Renal cortical epithelial cell (primary cell): ENCODE results near the gene VSTM4. TPM values are rescaled to one million over a fixed set of nuclear protein-coding genes. Genes with fewer than 3 reads are reported as not detected.
A peak's percentile ranks its signal among the peaks of the same experiment; 100 is the strongest.

Experiments
- DNase-seq: peaks from one replicate; pipeline ENCODE4 v3.0.0-alpha.2; 2011; ENCODE audit warnings: low read depth
- total RNA-seq: library from RNA; depleted of rRNA; stranded (reverse); fragments of >200 nt; gene quantifications from 2 replicates; pipeline ENCODE4 v1.2.3, GENCODE V29; 2014

Gene VSTM4
- total RNA-seq, 1 donor from 2014 or later: 0.35 TPM

- DNase-seq: no peak
Measured at GRCh38 chr10:49141541-49142332, 26.4 kb upstream of the VSTM4 start.

DNA sequence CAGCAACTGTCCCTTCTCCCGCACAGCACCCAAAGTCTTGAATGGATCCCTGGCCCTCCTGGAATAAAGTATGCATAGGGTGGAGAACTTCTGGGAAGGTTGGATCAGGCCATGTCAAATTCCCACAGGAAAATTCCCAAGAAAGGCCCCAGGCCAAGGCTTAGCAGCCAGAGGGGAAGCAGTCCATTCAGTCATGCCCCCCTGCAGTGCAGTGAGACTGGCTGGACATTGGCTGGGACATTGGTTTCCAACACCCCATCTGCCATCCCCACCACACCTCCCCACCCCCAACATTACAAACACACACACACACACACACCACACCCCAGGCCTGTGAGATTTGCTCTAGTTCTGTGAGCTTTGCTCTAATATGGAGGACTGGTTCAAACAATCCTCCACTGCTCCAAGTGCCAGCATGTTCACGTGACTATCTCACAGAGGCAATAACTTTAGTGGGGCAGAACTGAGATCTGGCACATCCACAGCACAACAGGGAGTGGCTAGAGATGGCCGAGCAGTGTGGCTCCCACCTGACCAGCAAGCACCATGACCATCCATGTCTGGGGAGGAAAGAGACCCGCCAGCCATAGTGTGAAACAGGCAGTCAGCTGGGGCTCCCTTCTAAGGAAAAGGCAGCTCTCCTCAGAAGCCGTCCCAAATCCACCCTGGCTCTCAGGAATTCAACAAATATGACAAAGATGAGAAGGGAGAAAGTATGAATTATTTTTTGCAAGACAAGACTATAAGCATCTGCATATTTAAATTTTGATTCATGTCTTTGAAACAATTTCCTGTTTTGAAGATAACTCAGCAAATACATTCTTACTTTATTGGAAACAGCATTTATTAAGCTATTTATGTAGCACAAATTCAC, 25.2 kb upstream of the VSTM4 start:
- no peak for DNase-seq

- DNase-seq: peak; percentile 83
Measured at GRCh38 chr10:49139846-49140195, 24.5 kb upstream of the VSTM4 start.

GRCh38 chr10:49139028-49139845, 23.9 kb upstream of the VSTM4 start:
- peak; percentile 22 for DNase-seq

GRCh38 chr10:49138361-49138891, 23.1 kb upstream of the VSTM4 start:
- no peak for DNase-seq

- DNase-seq: no peak
Measured at GRCh38 chr10:49136525-49136924, 21.2 kb upstream of the VSTM4 start.

- DNase-seq: no peak
Measured at GRCh38 chr10:49135575-49136313, 20.4 kb upstream of the VSTM4 start.

- no peak for DNase-seq
Measured at GRCh38 chr10:49134327-49134726, 19.0 kb upstream of the VSTM4 start.

- DNase-seq: no peak
Measured at GRCh38 chr10:49133706-49134248, 18.5 kb upstream of the VSTM4 start, which contains the start of gene FAM170B. FAM170B (minus strand) TSS chr10:49134021; CDS start chr10:49133918, 103 bp downstream.

DNA sequence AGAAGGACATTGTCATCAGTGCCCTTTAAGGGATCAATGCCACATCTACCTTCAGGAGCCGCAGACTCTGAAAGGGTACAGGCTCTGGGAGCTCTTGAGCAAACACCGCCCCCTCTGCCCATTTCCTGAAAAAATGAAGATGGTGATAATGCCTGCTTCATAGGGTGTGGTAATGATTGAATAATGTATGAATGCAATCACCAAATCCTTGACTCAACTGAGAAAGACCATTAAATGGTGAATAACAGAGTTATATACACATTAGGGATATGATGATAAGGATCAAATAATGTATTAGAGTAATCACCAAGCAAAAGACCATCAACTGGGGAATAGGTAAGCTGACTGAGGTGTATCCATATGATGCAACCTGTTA, 17.0 kb upstream of the VSTM4 start:
- DNase-seq: no peak

GRCh38 chr10:49131507-49132361, 16.4 kb upstream of the VSTM4 start:
- DNase-seq: no peak

DNA sequence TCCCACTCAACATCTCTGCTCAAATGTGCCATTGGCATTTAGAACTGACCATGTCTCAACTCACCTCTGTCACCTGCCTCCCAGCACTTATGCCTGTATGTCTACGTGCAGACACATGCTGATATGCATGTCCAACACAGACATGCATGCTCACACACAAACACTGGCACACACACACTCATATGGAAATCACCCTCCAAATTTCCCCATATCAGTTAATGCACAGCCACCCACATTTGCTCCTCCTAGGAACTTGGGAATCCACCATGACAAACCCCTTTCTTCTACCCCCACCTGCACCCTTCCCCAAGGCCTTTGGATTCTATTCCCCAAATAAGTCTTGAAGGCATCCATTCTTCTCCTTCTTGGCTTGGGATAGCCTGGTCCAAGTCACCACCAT, 14.1 kb upstream of the VSTM4 start:
- DNase-seq: no peak

DNA sequence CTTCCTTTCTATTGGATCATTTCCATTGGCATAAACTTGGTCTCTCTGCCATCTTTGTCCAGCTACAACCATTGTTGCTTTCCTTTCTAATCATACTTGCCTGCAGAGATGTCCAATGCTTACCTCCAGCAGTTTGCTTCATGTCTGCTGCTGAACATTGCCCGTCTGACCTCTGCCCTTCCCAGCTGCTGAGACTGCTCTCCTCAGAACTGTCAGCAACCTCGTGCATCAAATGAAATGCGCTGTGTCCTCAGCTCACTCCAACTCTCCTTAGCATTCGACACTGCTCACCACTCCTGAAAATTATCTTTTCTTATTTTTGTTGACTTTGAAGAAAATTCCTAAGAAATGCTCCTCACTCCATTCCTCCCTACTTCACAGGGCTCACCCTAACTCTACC, 13.5 kb upstream of the VSTM4 start:
- no peak for DNase-seq

- DNase-seq: peak; percentile 43
Measured at GRCh38 chr10:49123981-49124950, 8.9 kb upstream of the VSTM4 start.

- no peak for DNase-seq
Measured at GRCh38 chr10:49120911-49121310, 5.6 kb upstream of the VSTM4 start.

GRCh38 chr10:49119746-49120145, 4.4 kb upstream of the VSTM4 start:
- peak; percentile 86 for DNase-seq

- DNase-seq: no peak
Measured at GRCh38 chr10:49118430-49119074, 3.2 kb upstream of the VSTM4 start.
